ENCODE results near the gene HNRNPA2B1.
"Not testable (repeated sequence)": the region's sequence is repeated elsewhere in the genome, so short reads cannot be mapped to it uniquely, and the experiment has no call there.

HNRNPA2B1 gene

DNA sequence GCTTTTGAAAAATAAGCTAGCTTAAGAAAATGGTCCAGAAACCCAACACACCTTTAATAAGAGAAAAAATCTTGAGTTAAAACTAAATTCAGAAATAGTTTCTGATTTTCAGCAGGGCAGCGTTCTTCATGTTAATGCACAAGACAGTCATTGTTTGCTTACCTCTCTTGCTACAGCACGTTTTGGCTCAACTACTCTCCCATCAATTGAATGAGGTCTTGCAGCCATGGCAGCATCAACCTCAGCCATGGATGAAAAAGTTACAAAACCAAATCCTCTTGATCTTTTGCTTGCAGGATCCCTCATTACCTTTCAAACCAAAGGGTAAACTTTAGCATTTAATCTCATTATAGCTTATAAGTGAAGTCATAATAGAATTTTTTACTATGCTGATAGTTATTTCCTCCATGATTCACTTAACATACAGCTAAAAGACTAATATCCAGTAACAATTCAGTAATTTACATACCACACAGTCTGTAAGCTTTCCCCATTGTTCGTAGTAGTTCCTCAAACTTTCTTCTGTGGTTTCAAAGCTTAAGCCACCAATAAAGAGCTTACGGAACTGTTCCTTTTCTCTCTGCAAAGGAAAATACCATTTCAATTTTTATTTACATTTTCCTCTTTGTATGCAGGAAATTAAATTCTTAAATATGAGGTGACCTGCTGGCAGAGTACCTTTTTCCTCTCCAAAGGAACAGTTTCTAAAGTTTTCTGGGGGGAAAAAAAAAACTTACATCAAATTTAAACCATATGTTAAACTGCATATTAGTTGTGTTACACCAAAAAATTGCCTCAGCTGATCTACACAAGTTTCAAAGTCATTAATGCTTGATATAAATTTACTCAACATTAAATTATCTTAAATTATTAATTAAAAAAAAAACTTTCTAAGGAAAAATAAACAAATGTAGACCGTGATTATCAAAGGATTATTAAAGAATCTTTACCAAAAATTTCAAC, 3.1 kb downstream of the HNRNPA2B1 start:
- DNase-seq = no peak

- no peak for DNase-seq
These were observed 4.5 kb downstream of the HNRNPA2B1 start for GRCh38 chr7:26195867-26196657.

DNA sequence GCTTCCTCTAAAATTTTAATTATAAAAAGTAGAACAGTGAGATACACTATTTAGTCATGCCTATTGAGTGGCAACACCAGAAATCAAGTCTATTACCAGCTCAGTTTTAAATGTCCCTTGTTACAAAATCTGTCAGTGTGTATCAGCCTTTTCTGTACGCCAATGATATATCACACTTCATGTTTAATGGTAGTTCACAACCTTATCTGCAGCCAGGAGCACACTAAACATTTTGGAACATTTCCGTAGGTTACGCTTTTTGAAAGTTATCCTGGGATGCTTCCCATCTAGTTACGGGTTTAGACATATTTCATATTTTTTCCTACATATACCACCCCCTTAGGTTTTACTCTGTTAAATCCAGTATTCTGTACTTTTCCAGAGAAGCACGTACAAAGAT, 5.4 kb downstream of the HNRNPA2B1 start:
- no peak for DNase-seq

DNA sequence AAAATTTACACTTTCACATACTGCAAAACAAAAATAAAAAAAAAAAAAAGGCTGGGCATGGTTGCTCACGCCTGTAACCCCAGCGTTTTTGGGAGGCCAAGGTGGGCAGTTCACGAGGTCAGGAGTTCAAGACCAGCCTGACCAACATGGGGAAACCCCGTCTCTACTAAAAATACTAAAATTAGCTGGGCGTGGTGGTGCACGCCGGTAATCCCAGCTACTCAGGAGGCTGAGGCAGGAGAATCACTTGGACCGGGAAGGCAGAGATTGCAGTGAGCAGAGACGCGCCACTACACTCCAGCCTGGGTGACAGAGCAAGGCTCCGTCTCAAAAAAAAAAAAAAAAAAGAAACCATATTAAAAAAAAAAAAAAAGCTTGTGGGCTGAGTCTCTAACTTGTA, 5.8 kb downstream of the HNRNPA2B1 start:
- DNase-seq = not testable (repeated sequence)

GRCh38 chr7:26193432-26194207, 6.9 kb downstream of the HNRNPA2B1 start:
- DNase-seq = no peak

DNA sequence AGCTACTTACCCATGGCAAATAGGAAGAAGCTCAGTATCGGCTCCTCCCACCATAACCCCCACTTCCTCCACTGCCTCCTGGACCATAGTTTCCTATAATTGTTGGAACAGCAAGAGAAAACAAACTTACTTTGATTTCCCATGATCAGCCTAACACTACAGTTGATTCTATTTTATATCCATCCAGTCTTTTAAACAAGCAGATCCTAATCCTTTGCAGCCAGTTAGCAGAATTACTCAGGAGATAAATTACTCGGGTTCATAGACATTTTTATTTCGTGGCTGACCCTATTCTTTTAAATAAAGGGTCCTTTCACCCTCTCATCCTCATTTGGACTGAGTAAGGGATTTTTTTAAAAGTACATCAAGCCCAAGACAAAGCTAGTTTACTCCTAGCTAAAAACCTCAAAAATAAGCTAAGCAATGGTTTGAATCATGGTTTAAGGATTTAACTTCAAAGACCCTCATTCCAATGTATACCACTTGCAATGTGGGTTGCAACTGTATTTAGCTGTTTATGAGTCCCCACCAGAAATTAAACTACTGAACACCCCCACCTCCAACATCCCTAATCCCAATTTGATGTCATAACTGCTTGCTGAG, 8.0 kb downstream of the HNRNPA2B1 start:
- no peak for DNase-seq

- no peak for DNase-seq
These were observed 8.5 kb downstream of the HNRNPA2B1 start for GRCh38 chr7:26191974-26192479.

DNA sequence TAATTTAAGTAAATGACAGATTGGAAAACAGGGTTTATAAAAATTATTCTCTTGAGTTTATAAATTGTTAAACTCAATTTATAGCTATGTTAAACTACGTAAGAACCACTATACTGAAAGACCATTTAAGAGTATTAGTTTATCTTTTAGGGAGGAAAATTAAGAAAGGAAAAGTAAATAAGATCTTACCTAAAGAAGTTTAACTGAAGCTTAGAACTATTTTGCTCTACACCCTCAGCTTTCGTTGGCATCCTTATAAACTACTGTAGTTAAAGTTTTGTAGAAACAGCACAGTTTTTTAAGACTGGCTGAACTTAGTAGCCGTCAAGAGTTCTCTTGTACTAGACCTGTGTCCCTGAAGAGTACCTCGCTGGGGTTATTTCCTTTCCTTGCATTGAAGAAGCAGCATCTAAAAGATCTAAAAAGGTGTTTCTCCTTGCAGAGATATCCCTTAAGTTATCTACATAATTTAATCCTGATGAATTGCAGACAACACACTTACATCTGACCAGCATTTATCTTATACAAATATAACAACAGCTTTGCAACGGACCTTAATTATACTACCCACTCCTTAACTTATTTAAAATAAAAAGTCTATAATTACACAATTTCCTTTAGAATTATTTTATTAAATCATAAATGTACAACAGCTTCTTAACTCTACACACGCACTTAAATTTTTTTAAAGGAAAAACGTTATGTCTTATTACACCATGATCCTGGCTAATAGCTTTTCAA, 9.1 kb downstream of the HNRNPA2B1 start:
- DNase-seq = no peak

DNA sequence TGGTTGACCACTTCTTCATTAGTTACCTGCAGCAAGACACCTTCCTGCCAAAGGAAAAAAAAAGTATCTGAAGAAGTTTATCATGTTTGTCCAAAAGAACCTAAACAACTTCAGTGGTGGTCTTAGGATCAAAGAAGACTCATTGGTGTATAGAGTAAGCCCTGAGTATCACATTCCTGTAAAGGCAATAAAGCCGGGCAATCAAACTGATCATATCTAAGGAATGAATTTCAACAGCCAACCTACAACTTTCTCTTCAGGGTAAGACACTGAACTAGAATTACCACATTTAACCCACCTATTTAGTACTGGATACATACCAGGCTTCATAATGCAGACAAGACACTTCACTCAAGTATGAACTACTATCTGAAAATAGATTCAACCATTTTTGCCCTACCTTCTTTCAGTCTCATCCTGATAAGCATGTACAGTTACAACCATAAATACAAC, 10.1 kb downstream of the HNRNPA2B1 start:
- no peak for DNase-seq

DNA sequence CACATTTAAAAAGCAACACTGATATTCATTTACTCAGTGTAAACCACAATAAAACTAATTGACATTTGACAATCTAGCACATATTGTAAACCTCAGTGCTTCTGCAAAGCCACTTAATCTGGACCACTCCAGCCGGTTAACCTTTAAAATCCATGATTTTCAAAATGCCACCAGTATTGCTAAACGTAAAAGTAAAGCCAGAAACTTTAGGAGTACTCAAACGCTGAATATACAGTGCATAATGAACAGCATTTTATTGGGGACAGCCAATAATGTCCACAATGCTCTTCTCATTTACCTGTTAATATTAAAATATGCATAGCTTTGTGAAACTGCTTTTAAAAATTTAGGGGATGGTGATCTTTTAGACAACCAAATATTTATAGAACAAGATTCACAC, 10.8 kb downstream of the HNRNPA2B1 start:
- no peak for DNase-seq

DNA sequence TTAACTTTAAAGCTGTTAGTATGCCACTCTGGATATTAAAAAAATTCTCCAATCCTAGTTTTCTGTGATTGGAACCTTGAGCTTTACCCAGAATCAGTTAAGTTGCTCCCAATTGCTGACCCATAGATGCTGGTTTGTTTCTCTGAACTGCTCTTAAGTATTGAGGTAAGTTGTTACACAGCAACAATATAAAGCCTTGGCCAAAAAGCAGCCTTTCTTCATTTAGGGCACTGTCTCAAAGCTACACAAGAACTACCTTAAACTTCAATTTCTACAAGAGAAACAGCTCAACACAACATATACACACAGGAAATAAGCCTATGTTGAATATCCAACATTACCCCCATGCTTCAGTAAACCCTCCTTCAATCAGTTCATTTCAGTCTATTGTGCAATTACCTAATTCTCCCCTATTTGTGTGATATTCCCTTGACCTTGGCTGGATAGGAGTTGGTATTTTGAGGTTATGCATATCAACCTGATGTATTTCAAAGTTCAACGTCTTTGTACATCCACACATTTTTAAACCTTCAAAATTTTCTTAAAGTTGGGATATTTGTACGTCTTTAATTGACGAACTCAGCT, 11.5 kb downstream of the HNRNPA2B1 start:
- DNase-seq = no peak

GRCh38 chr7:26188206-26188956, 12.2 kb downstream of the HNRNPA2B1 start:
- DNase-seq = no peak

GRCh38 chr7:26187380-26188205, 13.0 kb downstream of the HNRNPA2B1 start:
- DNase-seq = no peak

GRCh38 chr7:26186364-26187311, 13.9 kb downstream of the HNRNPA2B1 start:
- DNase-seq = no peak

GRCh38 chr7:26185844-26186180, 14.7 kb downstream of the HNRNPA2B1 start:
- DNase-seq = no peak

DNA sequence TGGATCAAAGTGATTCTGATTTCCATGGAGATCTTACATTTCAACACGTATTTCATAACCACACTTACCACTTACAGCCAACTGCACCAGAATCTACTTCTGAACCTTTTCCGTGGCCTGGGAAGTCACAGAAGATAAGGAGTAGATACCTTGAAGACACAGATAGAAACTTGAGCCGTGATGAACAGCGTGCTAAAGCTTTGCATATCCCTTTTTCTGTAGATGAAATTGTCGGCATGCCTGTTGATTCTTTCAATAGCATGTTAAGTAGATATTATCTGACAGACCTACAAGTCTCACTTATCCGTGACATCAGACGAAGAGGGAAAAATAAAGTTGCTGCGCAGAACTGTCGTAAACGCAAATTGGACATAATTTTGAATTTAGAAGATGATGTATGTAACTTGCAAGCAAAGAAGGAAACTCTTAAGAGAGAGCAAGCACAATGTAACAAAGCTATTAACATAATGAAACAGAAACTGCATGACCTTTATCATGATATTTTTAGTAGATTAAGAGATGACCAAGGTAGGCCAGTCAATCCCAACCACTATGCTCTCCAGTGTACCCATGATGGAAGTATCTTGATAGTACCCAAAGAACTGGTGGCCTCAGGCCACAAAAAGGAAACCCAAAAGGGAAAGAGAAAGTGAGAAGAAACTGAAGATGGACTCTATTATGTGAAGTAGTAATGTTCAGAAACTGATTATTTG, 15.3 kb downstream of the HNRNPA2B1 start:
- no peak for DNase-seq

- not testable (repeated sequence) for DNase-seq
These were observed 16.1 kb downstream of the HNRNPA2B1 start for GRCh38 chr7:26184281-26185101.
